ENCODE data around the gene INPP5J.

The INPP5J gene

DNA sequence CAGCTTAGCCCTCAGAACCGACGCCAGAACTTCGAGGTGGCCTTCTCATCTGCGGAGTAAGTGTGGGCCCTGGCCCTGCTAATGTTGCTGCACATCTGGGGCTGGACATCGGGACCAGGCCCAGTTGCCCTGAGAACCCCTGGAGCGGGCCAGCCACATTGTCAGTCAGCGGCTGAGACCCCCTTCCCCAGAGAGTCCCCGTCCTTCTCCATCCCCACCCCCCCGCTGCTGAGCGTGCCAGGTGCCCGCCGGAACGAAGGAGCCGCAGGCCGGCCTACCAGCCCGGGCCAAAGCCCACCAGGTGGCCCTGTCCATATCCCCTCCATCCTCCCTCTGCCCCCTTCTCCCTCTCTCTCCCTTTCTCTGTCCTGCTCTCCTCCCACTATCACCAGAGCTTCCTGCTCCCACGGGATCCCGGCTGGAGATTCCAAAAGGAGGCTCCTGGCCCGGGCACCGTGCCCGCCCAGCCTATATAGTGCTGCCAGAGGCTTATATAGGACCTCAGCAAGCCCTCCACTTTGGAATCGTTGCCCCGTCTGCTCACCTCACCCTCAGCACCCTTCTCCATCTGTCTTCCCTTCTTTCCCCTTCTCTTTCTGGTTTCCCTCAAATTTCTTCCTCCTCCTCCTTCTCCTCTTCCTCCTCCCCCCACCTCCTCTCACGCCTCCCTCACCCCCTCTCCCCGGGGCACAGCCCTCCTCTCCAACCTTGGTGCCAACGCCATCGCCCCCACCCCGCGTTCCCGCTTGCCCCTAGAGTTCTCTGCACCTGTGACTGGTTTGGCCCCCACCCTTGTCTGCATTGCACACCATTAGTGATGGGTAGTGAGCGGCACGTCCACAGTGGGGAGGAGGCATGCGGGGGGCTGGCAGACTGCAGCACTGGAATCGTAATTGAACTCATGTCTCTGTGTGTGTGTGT is 22.7 kb upstream of the INPP5J start:
- DNase-seq (ENCODE audit: extremely low spot score): no peak
- CTCF ChIA-PET: no interaction called here
- POLR2A ChIA-PET: no interaction called here
- TF ChIP-seq SUZ12 (IDR thresholded peaks at IDR 0.05): no peak

DNA sequence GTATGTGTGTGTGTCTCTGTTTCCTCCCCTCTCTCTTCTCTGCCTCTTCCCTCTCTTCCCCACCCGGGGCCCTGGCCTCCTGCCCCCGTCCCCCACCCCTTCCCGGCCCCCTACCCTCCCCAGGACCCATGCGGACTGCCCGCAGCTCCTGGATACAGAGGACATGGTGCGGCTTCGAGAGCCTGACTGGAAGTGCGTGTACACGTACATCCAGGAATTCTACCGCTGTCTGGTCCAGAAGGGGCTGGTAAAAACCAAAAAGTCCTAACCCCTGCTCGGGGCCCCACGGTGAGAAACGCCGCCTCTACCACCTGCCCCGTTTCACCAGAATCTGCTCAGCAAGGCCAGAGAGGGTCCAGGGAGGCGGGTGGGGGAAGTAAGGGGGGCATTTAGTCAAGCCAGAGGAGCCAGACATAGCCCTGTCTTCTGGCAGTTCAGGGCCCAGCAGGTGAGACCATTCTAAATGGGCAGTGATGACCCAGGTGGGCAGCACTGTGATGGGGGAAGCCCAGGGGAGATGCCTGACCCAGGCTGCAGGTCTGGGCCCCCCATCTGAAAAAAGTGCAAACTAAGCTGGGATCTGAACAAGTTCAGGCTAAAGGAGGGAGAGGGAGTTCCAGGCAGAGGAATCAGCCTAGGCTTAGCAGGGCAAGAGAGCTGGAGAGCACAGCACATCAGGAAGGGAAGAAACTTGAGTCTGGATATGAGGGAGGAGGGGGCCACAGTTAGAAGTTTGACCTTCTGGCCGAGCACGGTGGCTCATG is 21.8 kb upstream of the INPP5J start:
- TF ChIP-seq LEF1 (IDR thresholded peaks at IDR 0.05; ENCODE audit: borderline replicate concordance): no peak
- no peak for TF ChIP-seq SUZ12 (IDR thresholded peaks at IDR 0.05)
- TF ChIP-seq ELF4 (IDR thresholded peaks at IDR 0.05): no peak
- TF ChIP-seq L3MBTL2 (conservative IDR thresholded peaks at IDR 0.05): no peak
- no peak for TF ChIP-seq ARNT (IDR thresholded peaks at IDR 0.05)
- TF ChIP-seq SP1 (IDR thresholded peaks at IDR 0.05): no peak
- TF ChIP-seq TARDBP (IDR thresholded peaks at IDR 0.05): no peak
- TF ChIP-seq ZNF384 (IDR thresholded peaks at IDR 0.05): no peak
- TF ChIP-seq CTBP1 (IDR thresholded peaks at IDR 0.05; ENCODE audit: borderline replicate concordance): no peak
- TF ChIP-seq HDGF (IDR thresholded peaks at IDR 0.05; ENCODE audit: borderline replicate concordance): no peak
- TF ChIP-seq FOXA1 (IDR thresholded peaks at IDR 0.05): no peak
- TF ChIP-seq NFRKB (IDR thresholded peaks at IDR 0.05): no peak
- TF ChIP-seq, protein P1, sequence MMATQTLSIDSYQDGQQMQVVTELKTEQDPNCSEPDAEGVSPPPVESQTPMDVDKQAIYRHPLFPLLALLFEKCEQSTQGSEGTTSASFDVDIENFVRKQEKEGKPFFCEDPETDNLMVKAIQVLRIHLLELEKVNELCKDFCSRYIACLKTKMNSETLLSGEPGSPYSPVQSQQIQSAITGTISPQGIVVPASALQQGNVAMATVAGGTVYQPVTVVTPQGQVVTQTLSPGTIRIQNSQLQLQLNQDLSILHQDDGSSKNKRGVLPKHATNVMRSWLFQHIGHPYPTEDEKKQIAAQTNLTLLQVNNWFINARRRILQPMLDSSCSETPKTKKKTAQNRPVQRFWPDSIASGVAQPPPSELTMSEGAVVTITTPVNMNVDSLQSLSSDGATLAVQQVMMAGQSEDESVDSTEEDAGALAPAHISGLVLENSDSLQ (IDR thresholded peaks at IDR 0.05): no peak
- no peak for TF ChIP-seq FOXM1 (IDR thresholded peaks at IDR 0.05; ENCODE audit: borderline replicate concordance)
- no peak for TF ChIP-seq FOXK2 (IDR thresholded peaks at IDR 0.05)
- TF ChIP-seq BHLHE40 (IDR thresholded peaks at IDR 0.05; ENCODE audit: borderline replicate concordance): no peak
- ChIA-PET POLR2A (interaction anchor here (1.7 kb wide), 1 partner anchor 20 kb away, joined by 6 read pairs; the partner anchor contains the start of gene SMTN), CTCF (no interaction called here)
- DNase-seq (ENCODE audit: extremely low spot score): no peak

DNA sequence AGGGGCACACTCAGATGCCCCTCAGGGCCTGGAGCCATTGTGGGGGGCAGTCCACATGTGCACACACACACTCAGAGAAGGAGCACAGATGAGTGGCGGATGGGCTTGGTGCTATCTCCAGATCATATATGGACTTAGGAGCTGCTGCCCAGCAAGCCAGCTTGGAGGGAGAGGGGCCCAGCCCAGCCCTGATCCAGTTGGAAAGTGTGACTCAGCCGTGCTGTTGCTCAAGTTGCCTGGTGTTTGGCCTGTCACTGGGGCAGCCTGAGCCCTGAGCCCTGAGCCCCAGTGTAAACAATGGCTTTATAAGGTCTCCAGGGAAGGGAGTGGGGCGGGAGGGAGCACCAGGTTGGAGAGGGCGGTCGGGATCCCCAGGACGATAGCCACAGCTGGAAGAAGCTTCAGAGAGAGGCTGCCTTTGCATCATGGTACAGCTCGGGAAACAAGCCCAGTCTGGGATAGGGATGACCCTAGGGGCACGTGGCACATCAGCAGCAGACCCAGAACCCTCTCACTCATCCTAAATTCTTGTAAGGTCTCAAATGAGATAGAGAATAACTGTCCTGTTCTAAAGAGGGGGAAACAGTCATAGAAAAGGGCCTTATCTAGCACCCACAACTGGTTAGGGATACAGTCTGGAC is 20.2 kb upstream of the INPP5J start:
- TF ChIP-seq L3MBTL2 (conservative IDR thresholded peaks at IDR 0.05): no peak
- POLR2A ChIA-PET: interaction anchor here (0.8 to 1.7 kb wide), 2 partner anchors 21 kb away, joined by 3 to 6 read pairs; partner anchors contain the start of genes INPP5J and SMTN
- DNase-seq (ENCODE audit: extremely low spot score): no peak
- CTCF ChIA-PET: interaction anchor here (1.1 kb wide), 1 partner anchor 13 kb away, joined by 4 read pairs; no protein-coding TSS in a partner anchor

DNA sequence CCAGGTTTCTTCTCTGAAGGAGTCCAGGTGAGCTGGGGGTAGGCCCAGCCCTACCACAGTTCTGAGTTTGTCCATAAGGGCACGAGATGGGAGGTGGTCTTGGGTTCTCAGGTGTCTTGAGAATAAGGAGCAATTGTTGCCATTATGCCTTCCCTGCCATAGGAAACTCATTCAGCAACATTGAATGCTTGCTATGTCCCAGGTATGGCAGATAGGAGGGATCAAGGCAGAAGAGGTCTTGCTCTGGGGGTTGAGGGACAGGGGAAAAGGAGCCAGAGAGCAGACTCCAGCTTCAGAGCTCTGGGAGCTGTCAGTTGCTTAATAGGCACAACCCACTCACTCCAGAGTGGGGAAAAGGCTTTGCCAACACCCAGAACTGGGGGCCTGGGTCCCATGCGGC is 19.7 kb upstream of the INPP5J start:
- TF ChIP-seq SP1 (IDR thresholded peaks at IDR 0.05) (no peak), FOXK2 (IDR thresholded peaks at IDR 0.05) (no peak), HDGF (IDR thresholded peaks at IDR 0.05; ENCODE audit: borderline replicate concordance) (no peak), NFRKB (IDR thresholded peaks at IDR 0.05) (no peak), TARDBP (IDR thresholded peaks at IDR 0.05) (no peak), CTBP1 (IDR thresholded peaks at IDR 0.05; ENCODE audit: borderline replicate concordance) (no peak)
- TF ChIP-seq, protein P1 (IDR thresholded peaks at IDR 0.05): no peak
- ChIA-PET POLR2A (no interaction called here), CTCF (interaction anchor here (1.1 kb wide), 1 partner anchor 13 kb away, joined by 4 read pairs; no protein-coding TSS in a partner anchor)
- no peak for DNase-seq (ENCODE audit: extremely low spot score)

DNA sequence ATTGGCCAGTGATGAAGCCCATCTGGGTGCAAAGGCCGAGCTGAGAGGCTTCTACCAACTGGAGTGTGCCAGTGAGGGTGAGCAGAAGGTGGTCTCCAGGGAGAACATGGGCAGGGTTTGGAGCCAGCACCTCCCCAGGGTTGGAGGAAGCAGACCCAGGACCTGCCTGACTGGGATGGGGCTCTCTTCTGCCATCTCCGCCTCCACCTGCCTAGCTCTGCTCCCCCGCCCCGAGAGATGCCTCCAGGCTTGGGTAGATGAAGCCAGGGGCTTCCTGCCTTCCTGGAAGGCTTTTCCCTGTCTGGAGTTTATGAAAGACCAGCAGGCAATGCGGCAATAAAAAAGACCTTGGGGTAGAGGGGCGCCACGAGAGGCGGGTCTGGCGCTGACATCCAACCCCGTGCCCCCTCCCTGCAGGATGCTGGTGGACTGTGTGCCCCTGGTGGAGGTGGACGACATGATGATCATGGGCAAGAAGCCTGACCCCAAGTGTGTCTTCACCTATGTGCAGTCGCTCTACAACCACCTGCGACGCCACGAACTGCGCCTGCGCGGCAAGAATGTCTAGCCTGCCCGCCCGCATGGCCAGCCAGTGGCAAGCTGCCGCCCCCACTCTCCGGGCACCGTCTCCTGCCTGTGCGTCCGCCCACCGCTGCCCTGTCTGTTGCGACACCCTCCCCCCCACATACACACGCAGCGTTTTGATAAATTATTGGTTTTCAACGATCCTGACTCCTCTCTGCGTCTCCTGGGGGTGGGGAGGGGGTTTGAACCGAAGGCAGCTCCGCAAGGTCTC is 18.7 kb upstream of the INPP5J start:
- no peak for DNase-seq (ENCODE audit: extremely low spot score)
- CTCF ChIA-PET: no interaction called here
- TF ChIP-seq NFRKB (IDR thresholded peaks at IDR 0.05) (no peak), FOXA1 (IDR thresholded peaks at IDR 0.05) (no peak), SUZ12 (IDR thresholded peaks at IDR 0.05) (no peak), BHLHE40 (IDR thresholded peaks at IDR 0.05; ENCODE audit: borderline replicate concordance) (no peak), L3MBTL2 (conservative IDR thresholded peaks at IDR 0.05) (no peak), FOXM1 (IDR thresholded peaks at IDR 0.05; ENCODE audit: borderline replicate concordance) (no peak), ELF4 (IDR thresholded peaks at IDR 0.05) (no peak), LEF1 (IDR thresholded peaks at IDR 0.05; ENCODE audit: borderline replicate concordance) (no peak), CTBP1 (IDR thresholded peaks at IDR 0.05; ENCODE audit: borderline replicate concordance) (no peak), HDGF (IDR thresholded peaks at IDR 0.05; ENCODE audit: borderline replicate concordance) (no peak), ZNF384 (IDR thresholded peaks at IDR 0.05) (no peak), FOXK2 (IDR thresholded peaks at IDR 0.05) (no peak), SP1 (IDR thresholded peaks at IDR 0.05) (no peak), TARDBP (IDR thresholded peaks at IDR 0.05) (no peak), ARNT (IDR thresholded peaks at IDR 0.05) (no peak)
- TF ChIP-seq, protein P1 (IDR thresholded peaks at IDR 0.05): no peak
- POLR2A ChIA-PET: no interaction called here

Measured in HEK293T (cell line).